GM12875 (cell line): Measurements from ENCODE around the gene TEDDM1.

Source experiments
- H3K4me3 ChIP-seq: one replicate; pipeline ENCODE4 v1.5.1; 2011; ENCODE audit warnings: low read depth, low read length, control low read depth
- TF ChIP-seq, protein P1 (sequence below): IDR thresholded peaks from 2 replicates; pipeline ENCODE4 v1.5.1; 2011; ENCODE audit warnings: low read depth, mild to moderate bottlenecking, control low read depth, inconsistent platforms, low read length, moderate library complexity, borderline replicate concordance; ENCODE audit not compliant: insufficient read depth

TEDDM1 gene

GRCh38 chr1:182426442-182427430 is 26.3 kb upstream of the TEDDM1 start:
- no peak overlapping the region for H3K4me3 ChIP-seq
- TF ChIP-seq, protein P1, sequence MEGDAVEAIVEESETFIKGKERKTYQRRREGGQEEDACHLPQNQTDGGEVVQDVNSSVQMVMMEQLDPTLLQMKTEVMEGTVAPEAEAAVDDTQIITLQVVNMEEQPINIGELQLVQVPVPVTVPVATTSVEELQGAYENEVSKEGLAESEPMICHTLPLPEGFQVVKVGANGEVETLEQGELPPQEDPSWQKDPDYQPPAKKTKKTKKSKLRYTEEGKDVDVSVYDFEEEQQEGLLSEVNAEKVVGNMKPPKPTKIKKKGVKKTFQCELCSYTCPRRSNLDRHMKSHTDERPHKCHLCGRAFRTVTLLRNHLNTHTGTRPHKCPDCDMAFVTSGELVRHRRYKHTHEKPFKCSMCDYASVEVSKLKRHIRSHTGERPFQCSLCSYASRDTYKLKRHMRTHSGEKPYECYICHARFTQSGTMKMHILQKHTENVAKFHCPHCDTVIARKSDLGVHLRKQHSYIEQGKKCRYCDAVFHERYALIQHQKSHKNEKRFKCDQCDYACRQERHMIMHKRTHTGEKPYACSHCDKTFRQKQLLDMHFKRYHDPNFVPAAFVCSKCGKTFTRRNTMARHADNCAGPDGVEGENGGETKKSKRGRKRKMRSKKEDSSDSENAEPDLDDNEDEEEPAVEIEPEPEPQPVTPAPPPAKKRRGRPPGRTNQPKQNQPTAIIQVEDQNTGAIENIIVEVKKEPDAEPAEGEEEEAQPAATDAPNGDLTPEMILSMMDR: no peak

DNA sequence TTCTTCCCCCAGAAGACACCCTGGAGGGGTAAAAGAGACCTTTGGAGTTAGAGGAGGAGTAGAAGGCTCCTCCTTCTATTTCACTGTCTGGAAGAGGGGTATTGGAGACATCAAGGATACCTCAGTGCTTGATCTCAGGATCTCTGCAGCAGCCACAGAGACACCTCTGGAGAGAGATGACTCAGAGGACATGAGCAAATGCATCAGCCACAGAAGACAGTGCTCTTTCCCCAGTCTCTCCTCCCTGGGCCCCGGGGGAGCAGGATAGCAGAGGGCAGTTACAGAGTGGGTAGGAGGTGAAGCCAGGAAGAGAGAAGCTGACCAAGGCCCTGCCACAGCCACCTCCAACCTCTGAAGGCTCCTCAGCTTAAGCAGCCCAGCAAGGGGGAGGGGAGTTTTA is 15.3 kb upstream of the TEDDM1 start:
- H3K4me3 ChIP-seq: no peak overlapping the region
- TF ChIP-seq, protein P1: no peak

DNA sequence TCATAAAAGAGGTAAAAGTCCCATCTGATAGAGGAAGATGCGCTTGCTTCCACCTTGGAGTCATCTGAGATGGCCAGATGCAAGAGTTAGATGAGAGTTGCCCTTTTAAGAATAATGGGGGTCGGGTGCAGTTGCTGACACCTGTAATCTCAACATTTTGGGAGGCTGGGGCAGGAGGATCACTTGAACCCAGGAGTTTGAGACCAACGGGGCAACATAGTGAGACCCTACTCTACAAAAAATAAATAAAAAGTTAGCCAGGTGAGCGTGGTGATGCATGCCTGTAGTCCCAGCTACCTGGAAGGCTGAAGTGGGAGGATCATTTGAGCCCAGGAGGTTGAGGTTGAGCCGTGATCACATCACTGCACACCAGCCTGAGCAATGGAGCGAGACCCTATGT is 13.5 kb upstream of the TEDDM1 start:
- TF ChIP-seq, protein P1: no peak
- H3K4me3 ChIP-seq: no peak overlapping the region

DNA sequence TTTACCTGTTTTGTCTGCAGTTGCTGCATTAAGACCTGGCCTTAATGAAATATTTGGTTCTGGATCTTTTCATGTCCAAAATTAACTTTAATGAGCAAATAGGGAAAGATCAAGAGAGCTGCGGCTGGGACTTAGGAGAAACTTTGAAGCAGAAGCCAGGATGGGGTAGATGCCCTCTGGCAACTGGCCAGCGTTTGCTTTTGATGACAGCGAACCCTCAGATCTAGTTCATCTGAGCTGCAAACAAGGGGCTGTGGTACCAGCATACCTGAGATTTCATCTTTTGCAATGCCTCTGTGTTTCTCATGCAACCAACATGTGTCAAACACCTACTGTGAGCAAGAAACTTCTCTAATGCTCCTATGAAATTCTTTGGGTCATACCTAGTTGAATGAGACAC is 13.0 kb upstream of the TEDDM1 start:
- H3K4me3 ChIP-seq: no peak overlapping the region
- TF ChIP-seq, protein P1: no peak

DNA sequence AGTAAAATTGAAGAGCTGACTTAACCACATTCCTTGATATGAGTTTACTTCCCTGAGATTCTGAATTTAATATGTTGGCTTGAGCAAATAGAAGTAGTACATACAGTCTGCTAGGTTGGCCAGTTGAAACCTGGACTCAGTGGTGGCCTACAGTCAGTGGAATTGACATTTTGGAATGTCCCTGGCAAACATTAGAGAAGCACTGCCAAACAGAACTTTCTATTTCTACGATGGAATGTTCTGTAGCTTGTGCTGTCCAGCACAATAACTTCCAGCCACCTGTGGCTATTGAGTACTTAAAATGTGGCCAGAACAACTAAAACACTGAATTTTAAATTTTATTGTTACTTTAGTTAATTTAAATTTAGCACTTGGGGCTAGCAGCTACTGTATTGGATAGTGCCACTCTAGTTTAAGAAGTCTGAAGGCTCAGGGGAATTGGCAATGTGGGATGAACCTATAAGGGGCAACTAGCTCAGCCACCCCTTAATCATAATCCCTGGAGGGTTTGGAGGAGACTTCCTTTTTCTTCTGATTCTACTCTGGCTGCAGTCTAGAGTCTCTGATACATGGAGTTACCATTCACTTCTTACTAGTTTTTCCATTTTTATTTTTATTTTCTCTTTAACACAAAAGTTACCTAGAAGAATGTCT is 10.3 kb upstream of the TEDDM1 start:
- TF ChIP-seq, protein P1: no peak
- no peak overlapping the region for H3K4me3 ChIP-seq

DNA sequence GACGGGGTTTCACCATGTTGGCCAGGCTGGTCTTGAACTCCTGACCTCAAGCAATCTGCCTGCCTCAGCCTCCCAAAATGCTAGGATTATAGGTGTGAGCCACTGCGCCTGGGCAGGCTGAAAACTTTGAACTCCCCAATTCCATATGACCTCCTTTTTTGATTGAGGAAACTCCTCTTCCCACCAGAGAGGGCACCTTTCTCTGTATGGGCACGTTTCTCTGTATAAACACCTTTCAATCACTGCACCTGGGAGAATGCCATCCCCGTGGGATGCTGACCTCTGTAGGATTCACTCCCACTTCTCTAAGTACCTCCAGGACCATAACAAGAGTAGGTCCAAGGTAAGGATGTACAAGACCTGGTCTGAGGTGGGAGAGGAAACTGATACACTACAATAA is 9.7 kb upstream of the TEDDM1 start:
- TF ChIP-seq, protein P1: no peak
- H3K4me3 ChIP-seq: no peak overlapping the region
